Measurements from ENCODE around the gene SNTB2. TPM values are rescaled to one million over a fixed set of nuclear protein-coding genes. Genes with fewer than 3 reads are reported as not detected.
"Not testable (repeated sequence)": the region's sequence is repeated elsewhere in the genome, so short reads cannot be mapped to it uniquely, and the experiment has no call there.

SNTB2 gene
- 5.8 TPM for total RNA-seq (2013)
- 1 to 10 TPM; 1.2 to 6.0 (median 5.0) TPM for polyA plus RNA-seq
- 6.4 and 12.7 TPM in 2 replicates for polyA minus RNA-seq
- total RNA-seq = 3.6 to 23.3 (median 11.2) reads per million in 11 experiments

DNA sequence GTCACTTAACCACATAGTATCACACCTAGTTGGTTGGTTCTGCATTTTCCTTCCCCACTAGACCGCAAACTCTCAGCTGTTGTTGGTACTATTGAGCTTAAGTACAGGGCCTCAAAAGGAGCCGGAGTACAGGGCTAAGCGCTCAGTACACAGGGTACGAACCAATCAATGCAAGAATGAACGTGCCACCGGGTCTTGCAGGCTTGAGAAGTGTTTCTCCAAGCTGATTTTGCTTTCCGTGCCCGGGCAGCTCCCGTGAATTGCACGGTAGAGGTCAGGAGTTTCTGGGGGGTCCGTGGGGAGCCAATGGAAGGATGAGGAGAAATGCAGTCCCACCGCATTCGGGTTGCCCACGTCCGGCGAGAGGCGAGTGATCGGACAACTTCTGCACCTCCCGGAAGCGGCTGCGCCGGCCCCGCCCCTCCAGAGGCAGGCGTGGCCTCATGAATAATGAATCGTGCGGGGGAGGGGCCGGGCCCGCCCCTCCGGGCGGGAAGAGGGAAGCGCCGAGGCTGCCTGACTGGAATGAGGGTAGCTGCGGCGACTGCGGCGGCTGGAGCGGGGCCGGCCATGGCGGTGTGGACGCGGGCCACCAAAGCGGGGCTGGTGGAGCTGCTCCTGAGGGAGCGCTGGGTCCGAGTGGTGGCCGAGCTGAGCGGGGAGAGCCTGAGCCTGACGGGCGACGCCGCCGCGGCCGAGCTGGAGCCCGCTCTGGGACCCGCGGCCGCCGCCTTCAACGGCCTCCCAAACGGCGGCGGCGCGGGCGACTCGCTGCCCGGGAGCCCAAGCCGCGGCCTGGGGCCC lies at the start of gene SNTB2:
TSS of gene SNTB2 (plus strand) at position 523 of the 804 bp plus-strand sequence. CDS start at position 526, 3 bp downstream.
- TF ChIP-seq, protein P1, sequence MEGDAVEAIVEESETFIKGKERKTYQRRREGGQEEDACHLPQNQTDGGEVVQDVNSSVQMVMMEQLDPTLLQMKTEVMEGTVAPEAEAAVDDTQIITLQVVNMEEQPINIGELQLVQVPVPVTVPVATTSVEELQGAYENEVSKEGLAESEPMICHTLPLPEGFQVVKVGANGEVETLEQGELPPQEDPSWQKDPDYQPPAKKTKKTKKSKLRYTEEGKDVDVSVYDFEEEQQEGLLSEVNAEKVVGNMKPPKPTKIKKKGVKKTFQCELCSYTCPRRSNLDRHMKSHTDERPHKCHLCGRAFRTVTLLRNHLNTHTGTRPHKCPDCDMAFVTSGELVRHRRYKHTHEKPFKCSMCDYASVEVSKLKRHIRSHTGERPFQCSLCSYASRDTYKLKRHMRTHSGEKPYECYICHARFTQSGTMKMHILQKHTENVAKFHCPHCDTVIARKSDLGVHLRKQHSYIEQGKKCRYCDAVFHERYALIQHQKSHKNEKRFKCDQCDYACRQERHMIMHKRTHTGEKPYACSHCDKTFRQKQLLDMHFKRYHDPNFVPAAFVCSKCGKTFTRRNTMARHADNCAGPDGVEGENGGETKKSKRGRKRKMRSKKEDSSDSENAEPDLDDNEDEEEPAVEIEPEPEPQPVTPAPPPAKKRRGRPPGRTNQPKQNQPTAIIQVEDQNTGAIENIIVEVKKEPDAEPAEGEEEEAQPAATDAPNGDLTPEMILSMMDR (IDR thresholded peaks at IDR 0.05) = no peak
- H3K36me3 ChIP-seq (replicated peaks in 1 of 2; ENCODE audit: control insufficient read depth in 1 of 2, insufficient read depth in 2 of 2, low read length in 2 of 2) = no peaks in the 10 kb centered on the region
- H3K27ac ChIP-seq (ENCODE audit: low read depth in 1 of 2, low read length in 2 of 2) = peak within 1 kb of the TSS; percentile 22 to 80
- H3K27me3 ChIP-seq (ENCODE audit: control insufficient read depth in 2 of 2, insufficient read depth in 2 of 2, low read length in 2 of 2) = peaks cover 22 to 34% of the 10 kb centered on the region in 2 donors
- H4K20me1 ChIP-seq (ENCODE audit: insufficient read depth, low read length) = peaks cover 30% of the 10 kb centered on the region
- peak within 1 kb of the TSS; percentile 96 to 98 for H3K4me3 Mint-ChIP-seq
- H3K27ac Mint-ChIP-seq = peak within 1 kb of the TSS; percentile 89 to 96 (median 93)
- peak within 1 kb of the TSS; percentile 77 for H2AFZ ChIP-seq (ENCODE audit: insufficient read depth, low read depth, low read length, poor library complexity, severe bottlenecking)
- intact Hi-C loops (cut with micrococcal nuclease) = loop anchor here (5.0 to 10.0 kb wide), 2 partner anchors 52 to 125 kb away; partner anchors contain the start of genes CHTF8 (in 1 of the 2), UTP4 (in 1 of the 2) and VPS4A (in 1 of the 2)
- peaks cover 28 to 35% of the 10 kb centered on the region in 2 donors for H3K4me1 ChIP-seq (ENCODE audit: control insufficient read depth in 1 of 2, insufficient read depth in 2 of 2, low read length in 2 of 2)
- peaks cover 30 to 67% (median 35%) of the 10 kb centered on the region in 3 donors for H3K27me3 Mint-ChIP-seq (ENCODE audit: low read depth in 3 of 3)
- peaks cover 34% of the 10 kb centered on the region for H3K4me1 Mint-ChIP-seq
- peak within 1 kb of the TSS; percentile 84 for H3K4me2 ChIP-seq (replicated peaks; ENCODE audit: extremely low read depth, low read length, poor library complexity, severe bottlenecking)
- WGBS (ENCODE audit: insufficient coverage) = under 1% methylated on average over 68 of the region's 69 CpGs
- H3K36me3 Mint-ChIP-seq = peaks cover 0 to 6% of the 10 kb centered on the region in 2 donors
- peak; percentile 74 to 87 (median 75) for DNase-seq
- H3K9me3 Mint-ChIP-seq = peaks cover 0 to 8% (median 0%) of the 10 kb centered on the region in 7 donors
- H3K4me3 ChIP-seq (replicated peaks in 1 of 3; ENCODE audit: low read depth in 2 of 3, low read length in 3 of 3) = peak within 1 kb of the TSS; percentile 65 to 84 (median 75)
- peak within 1 kb of the TSS; percentile 31 for H3K9ac ChIP-seq (ENCODE audit: insufficient read depth, low read length, poor library complexity, severe bottlenecking)
- no peaks in the 10 kb centered on the region for H3K79me2 ChIP-seq (ENCODE audit: insufficient read depth, low read length)
- no peaks in the 10 kb centered on the region for H3K9me3 ChIP-seq (replicated peaks in 1 of 2; ENCODE audit: control insufficient read depth in 1 of 2, insufficient read depth in 1 of 2, low read length in 2 of 2)

DNA sequence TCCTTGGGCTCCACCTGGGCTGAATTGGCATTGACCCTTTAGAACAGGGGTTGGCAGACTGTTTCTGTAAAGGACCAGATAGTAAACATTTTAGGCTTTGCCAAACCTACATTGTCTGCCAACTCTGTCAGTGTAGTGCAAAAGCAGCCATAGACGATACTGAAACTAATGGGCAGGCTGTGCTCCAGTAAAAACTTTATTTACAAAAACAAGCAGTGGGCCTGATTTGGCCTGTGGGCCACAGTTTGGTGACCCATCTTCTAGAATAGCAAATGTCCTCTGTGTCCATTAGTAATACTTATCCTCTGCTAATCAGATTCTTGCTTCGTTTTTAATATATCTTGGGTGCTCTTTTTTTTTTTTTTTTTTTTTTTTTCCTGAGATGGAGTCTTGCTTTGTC lies 48.4 kb upstream of the SNTB2 start:
- no peak for DNase-seq
- H3K79me2 ChIP-seq (ENCODE audit: insufficient read depth, low read length) = peaks cover 22% of the 10 kb centered on the region
- WGBS (ENCODE audit: insufficient coverage) = 100% methylated on average over 1 of the region's 2 CpGs

DNA sequence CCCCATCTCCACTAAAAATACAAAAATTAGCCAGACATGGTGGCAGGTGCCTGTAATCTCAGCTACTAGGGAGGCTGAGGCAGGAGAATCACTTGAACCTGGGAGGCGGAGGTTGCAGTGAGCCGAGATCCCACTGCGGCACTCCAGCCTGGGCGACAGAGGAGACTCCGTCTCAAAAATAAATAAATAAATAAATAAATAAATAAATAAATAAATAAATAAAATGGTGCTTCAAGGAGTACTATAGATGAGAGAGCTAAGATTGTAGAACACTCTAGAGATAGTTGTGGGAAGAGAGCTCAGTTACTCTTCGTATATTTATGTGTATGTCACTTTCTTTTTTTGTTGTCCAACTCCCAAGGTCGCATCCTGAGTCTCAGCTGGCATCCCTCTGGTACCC lies 47.5 kb upstream of the SNTB2 start:
- H2AFZ ChIP-seq (ENCODE audit: insufficient read depth, low read depth, low read length, poor library complexity, severe bottlenecking); H3K4me1 ChIP-seq (ENCODE audit: control insufficient read depth in 1 of 2, insufficient read depth in 2 of 2, low read length in 2 of 2); H3K27me3 Mint-ChIP-seq (ENCODE audit: low read depth in 3 of 3); H4K20me1 ChIP-seq (ENCODE audit: insufficient read depth, low read length); H3K4me1 Mint-ChIP-seq; H3K9ac ChIP-seq (ENCODE audit: insufficient read depth, low read length, poor library complexity, severe bottlenecking); DNase-seq; H3K4me2 ChIP-seq (replicated peaks; ENCODE audit: extremely low read depth, low read length, poor library complexity, severe bottlenecking); H3K4me3 ChIP-seq (replicated peaks in 1 of 3; ENCODE audit: low read depth in 2 of 3, low read length in 3 of 3); H3K27ac ChIP-seq (ENCODE audit: low read depth in 1 of 2, low read length in 2 of 2); H3K9me3 ChIP-seq (replicated peaks in 1 of 2; ENCODE audit: control insufficient read depth in 1 of 2, insufficient read depth in 1 of 2, low read length in 2 of 2); H3K4me3 Mint-ChIP-seq; H3K9me3 Mint-ChIP-seq; H3K27ac Mint-ChIP-seq; H3K27me3 ChIP-seq (ENCODE audit: control insufficient read depth in 2 of 2, insufficient read depth in 2 of 2, low read length in 2 of 2): not testable (repeated sequence)
- H3K36me3 ChIP-seq (replicated peaks in 1 of 2; ENCODE audit: control insufficient read depth in 1 of 2, insufficient read depth in 2 of 2, low read length in 2 of 2) = peaks cover 57 to 82% of the 10 kb centered on the region in 2 donors
- H3K79me2 ChIP-seq (ENCODE audit: insufficient read depth, low read length) = peaks cover 14% of the 10 kb centered on the region
- peaks cover 63 to 71% of the 10 kb centered on the region in 2 donors for H3K36me3 Mint-ChIP-seq
- no CpG with 5 or more reads among the region's 7 CpGs for WGBS (ENCODE audit: insufficient coverage)
- intact Hi-C loops (cut with micrococcal nuclease) = loop anchor here (10.0 kb wide), 2 partner anchors 45 to 175 kb away; partner anchors contain the start of genes SNTB2 (in 1 of the 2) and VPS4A (in 1 of the 2)

More for the DNA sequence above, 48.4 kb upstream of the SNTB2 start:
- intact Hi-C loops (cut with micrococcal nuclease) = loop anchor here (10.0 kb wide), 2 partner anchors 46 to 176 kb away; partner anchors contain the start of genes SNTB2 (in 1 of the 2) and VPS4A (in 1 of the 2)
- Mint-ChIP-seq H3K27ac (no peak overlapping the region), H3K4me3 (no peak overlapping the region), H3K4me1 (peaks cover 3% of the 10 kb centered on the region), H3K9me3 (no peaks in the 10 kb centered on the region), H3K36me3 (peaks cover 58 to 62% of the 10 kb centered on the region in 2 donors), H3K27me3 (ENCODE audit: low read depth in 3 of 3) (peaks cover 0 to 1% (median 0%) of the 10 kb centered on the region in 3 donors)
- Histone ChIP-seq H3K9ac (ENCODE audit: insufficient read depth, low read length, poor library complexity, severe bottlenecking) (no peak overlapping the region), H3K4me3 (replicated peaks in 1 of 3; ENCODE audit: low read depth in 2 of 3, low read length in 3 of 3) (no peak overlapping the region), H3K4me2 (replicated peaks; ENCODE audit: extremely low read depth, low read length, poor library complexity, severe bottlenecking) (no peak overlapping the region), H2AFZ (ENCODE audit: insufficient read depth, low read depth, low read length, poor library complexity, severe bottlenecking) (no peak overlapping the region), H3K27me3 (ENCODE audit: control insufficient read depth in 2 of 2, insufficient read depth in 2 of 2, low read length in 2 of 2) (no peaks in the 10 kb centered on the region), H3K27ac (ENCODE audit: low read depth in 1 of 2, low read length in 2 of 2) (no peak overlapping the region), H3K9me3 (replicated peaks in 1 of 2; ENCODE audit: control insufficient read depth in 1 of 2, insufficient read depth in 1 of 2, low read length in 2 of 2) (no peaks in the 10 kb centered on the region), H4K20me1 (ENCODE audit: insufficient read depth, low read length) (no peaks in the 10 kb centered on the region), H3K4me1 (ENCODE audit: control insufficient read depth in 1 of 2, insufficient read depth in 2 of 2, low read length in 2 of 2) (peaks cover 2 to 3% of the 10 kb centered on the region in 2 donors), H3K36me3 (replicated peaks in 1 of 2; ENCODE audit: control insufficient read depth in 1 of 2, insufficient read depth in 2 of 2, low read length in 2 of 2) (peaks cover 51 to 74% of the 10 kb centered on the region in 2 donors)
- TF ChIP-seq, protein P1 (IDR thresholded peaks at IDR 0.05) = no peak
